EH (cell line): ENCODE measurements around the gene CXCL5.
A peak's percentile ranks its signal among the peaks of the same experiment; 100 is the strongest.
"Not testable (repeated sequence)": the region's sequence is repeated elsewhere in the genome, so short reads cannot be mapped to it uniquely, and the experiment has no call there.

ENCODE experiments used
- DNase-seq: peaks from one replicate; pipeline ENCODE4 v3.0.0-alpha.2; 2015; ENCODE audit warnings: low read depth

CXCL5 gene

DNA sequence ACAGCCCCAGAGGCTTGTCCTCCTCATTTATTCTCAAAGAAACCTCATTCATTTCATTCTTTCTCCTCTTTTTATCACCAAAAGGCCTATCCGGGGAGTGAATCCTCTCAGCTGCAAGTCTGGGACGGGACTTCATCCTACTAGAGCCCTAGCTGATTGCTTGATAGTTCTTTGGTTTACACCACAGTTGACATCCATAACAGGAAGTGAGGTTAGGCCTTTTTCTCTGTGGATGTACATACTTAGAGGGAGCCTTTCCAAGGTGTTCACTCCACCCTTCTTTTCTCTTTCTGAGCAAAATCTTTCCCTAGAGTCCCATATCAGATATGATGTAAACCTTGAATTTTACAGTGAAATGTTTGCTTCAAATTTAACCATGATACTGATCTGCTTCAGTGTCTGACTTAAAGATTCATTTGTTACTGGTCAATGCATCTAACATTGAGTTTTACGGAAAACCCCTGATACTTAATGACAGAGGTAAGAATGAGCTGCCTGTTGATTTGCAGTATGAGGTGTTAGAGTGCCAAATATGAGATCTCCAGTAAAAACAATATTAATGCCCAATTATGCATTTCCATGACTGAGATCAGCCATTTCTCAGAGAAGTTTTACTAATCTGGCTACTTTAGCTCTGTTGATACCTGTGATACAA is 16.8 kb upstream of the CXCL5 start:
- no peak for DNase-seq

DNA sequence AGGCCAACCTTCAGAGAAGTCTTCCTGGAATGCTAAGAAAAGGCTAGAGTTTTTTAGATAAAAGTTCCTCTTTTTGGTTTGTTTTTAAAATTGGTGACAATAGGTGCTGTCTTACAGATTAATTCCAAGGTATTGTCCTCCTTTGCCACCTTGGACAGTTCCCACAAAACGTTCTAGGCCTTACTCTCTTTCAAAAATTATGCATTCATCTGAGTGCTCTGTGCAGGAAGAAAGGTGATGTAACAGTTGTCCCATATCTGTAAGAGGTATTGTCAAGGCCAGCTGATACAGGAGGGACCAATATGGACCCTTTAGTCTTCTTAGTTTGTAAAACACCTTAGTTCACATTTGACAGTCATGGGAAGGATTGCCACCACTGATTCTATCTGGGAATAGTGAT is 15.9 kb upstream of the CXCL5 start:
- peak; percentile 14 for DNase-seq

DNA sequence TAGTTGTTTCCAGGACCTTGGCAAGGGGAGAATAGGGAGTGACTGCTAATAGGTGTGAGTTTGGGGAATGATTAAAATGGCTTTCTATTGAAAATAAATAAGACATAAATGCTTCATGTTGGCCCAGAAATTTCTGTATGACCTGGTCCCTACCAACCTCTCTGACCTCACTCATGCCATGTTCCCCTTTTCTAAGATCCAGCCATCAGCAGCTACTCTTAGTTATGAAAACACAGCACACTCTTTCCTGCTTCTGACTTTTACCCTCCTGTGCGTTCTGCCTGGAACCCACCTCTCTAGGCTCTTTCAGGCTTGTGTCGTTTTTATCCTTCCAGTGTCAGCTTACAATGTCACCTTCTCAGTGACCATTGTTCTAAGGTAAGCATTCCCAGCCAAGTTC is 14.8 kb upstream of the CXCL5 start:
- no peak for DNase-seq

DNA sequence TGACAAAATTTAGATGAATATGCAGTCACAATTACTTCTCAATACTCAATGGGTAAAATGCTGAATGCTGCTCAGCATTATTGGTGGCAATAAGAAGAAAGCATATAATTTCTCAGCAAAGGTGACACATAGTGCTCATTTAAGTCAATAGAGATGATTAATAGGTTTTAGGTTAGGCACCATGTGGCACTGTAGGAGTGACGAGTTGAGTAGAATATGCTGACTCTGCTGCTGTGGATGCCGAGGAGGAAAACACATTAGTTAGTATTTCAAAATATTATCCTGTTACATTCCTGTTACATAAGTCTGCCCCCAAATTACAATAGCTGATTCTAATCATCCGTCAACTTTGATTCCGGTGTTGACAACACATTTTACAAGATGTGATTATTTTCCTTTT is 13.7 kb upstream of the CXCL5 start:
- DNase-seq = no peak

DNA sequence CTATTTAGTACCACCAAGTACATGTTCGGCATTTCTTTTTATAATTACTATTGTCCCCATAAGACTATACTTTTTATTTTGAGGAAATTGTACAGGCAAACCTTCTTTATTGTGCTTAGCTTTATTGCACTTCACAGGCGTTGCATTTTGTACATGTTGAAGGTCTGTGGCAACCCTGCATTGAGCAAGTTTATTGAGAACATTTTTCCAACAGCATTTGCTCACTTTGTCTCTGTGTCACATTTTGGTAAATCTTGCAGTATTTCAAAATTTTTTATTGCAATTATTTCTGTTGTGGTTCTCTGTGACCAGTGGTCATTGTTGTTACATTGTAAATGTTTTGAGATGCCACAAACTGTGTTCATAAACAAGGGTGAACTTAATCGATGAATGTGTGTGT is 10.8 kb upstream of the CXCL5 start:
- DNase-seq = no peak

DNA sequence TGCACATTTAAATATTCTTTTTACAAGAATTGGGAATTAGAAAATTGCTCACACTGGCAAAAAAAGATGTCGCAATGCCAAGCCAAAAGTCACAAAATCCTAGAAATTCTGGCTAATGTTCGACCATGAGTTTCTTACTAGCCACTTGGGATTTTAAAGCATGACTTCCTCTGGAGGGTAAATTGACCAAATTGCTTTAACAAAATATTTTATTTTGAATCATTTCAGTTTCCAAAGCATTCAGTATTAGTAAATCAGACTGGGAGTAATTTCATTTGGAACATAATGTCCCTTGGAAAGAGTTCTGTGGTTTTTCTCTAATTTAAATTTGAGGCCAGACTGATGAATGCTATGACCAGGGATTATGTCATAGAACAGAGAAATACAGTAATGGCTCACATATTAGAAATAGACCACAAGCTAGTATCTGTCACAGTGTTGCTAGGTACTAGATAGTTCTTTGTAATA is 7.6 kb upstream of the CXCL5 start:
- peak; percentile 29 for DNase-seq

DNA sequence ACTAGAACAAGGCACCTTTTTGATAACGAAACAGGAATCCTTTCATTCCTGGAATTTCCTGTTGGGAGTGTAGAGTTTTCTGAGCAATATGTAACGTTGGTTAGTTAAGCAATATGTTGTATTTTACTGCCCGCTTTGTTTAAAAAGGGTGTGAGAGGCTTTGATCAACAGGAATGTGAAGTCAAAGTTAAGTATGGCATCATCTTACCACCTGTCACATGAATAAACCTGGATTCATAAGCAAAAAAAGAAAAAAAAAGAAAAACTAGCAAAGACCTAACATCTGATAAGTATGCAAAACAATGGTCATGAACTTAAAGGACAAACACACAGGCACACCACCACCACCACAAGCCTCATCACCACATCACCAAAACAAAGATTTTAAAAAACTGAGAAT is 7.1 kb upstream of the CXCL5 start:
- no peak for DNase-seq

DNA sequence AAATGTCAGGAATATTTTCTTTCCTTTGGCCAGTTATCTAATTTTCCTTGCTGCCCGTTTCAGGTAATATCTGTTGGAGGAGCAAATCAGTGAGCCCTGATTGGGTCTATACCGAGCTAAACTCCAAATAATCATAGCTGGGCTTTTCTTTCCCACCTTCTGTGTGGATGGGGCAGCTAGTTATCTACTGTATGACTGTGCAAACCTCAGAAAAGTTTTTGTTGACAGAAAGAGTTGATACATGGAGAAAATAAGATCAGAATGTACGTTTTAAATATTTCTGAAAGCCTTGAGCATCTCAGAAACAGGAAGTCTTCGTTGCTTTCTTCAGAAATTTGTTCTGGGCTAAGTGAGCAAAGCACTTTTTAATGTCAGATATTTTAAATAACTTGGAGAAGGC is 6.2 kb upstream of the CXCL5 start:
- DNase-seq = no peak

DNA sequence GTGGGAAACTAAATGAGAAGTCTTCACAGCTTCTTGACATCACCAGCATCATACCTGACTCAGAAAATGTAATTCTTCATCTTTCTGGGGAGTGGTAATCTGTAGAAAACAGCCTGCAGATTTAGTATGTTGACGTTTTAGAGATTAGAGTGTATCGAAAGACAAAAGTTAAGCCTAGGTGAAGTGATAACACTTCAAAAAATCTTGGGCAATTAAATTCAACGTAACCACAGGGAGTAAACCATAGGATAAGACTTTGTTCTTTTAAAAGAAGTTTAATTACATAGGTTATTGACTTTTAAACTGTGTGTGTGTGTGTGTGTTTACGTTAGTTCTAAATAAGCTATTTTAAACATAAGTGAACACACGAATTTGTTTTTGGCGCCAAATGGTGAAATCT is 1.8 kb upstream of the CXCL5 start:
- DNase-seq = no peak

DNA sequence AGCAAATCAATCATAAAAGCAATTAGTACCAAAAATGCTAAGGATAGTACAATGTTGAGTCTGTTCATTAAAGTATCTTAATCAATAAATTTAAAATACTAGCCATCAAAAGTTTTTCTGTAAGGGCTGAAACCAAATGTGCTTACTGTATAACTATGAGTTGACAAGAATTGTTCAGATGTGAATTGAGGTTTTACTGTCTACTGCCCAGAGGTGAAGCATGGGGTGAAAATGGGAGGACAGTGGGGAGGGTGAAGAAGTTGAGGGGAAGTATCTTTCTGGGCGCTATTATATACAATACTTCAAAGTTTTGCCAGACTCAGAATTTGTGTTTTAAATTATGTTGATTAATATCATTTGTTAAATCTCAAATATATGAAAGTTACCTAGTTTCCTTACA is 6.4 kb downstream of the CXCL5 start:
- DNase-seq = no peak

DNA sequence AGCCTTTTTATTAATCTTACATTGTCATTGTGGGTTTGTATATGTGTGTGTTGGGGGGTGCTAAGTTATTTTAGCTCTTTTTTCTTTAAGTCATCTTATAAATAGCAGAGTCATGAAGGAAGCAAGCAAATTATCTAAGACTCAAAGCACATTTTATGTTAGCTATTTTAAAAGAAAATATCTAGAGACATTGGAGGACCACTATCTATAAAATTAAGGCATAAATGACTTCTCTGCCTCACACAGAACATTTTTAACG is 6.8 kb downstream of the CXCL5 start:
- DNase-seq = no peak

DNA sequence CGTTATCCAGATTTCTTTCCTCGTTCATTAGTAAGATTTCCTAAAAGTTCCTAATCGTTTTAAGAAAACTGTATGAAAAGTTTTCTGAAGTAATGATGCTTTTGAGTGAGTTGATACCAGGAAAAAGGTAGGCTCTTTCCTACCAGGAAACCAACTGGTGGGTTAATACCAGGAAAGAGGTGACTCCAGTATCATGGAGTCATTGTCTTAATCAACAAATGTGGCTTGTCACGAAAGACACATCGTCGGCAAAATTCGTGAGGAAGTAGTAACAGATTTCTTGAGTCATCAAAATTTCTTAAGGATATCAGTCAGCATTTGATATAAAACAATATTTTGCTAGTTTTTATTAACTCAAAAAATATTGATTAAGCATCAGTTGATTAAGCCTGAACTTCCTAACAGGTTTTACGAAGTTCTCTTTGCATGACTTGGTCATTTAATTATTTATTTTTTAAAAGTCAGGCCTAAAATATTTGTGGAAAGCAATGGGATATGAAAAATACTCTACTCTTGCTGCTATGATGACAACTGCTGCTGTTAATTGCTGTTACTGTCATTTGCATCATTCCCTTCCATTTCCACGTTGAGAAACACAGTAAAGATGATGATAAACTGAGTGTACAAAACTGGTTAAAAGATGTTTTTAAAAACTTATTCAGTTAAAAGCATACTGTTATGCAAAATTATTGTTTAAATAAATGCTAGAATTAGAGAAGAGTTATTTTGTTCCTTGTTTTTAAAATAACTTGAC is 7.3 kb downstream of the CXCL5 start:
- no peak for DNase-seq

DNA sequence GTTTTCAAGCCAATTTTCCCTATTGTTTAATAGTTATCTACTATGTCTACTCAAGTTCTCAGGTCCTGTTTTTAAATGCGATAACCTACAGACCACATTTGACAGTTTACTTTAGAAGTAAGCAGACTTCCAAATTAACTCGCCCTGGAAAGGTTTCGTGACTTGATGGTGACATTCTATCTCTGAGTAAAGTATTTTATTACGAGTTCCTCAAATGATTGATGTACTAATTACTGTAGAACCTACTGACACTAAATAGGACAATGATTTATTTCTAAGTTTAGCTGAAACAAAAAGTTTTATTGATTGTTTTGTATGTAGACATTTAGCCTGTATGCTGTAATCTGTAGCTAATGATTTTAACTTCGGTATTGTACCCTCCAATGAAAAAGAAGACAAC is 8.5 kb downstream of the CXCL5 start:
- DNase-seq = no peak

DNA sequence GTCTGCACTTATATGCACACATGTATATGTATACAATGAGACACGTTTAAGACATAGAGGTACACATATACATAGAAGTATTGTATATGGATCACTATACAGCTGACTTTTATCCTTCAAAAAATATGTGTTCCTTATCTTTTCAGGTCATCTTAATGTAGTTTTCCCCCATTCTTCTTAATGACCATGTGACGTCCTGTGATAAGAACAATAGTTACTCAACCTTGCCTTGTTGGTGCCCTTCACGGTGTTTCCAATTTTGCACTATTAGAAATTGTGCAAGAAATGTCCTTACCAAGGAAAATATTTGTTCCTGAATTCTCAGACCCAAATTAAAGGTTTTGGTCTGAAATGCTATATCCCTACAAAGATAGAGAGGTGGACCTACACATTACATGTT is 9.4 kb downstream of the CXCL5 start:
- no peak for DNase-seq

DNA sequence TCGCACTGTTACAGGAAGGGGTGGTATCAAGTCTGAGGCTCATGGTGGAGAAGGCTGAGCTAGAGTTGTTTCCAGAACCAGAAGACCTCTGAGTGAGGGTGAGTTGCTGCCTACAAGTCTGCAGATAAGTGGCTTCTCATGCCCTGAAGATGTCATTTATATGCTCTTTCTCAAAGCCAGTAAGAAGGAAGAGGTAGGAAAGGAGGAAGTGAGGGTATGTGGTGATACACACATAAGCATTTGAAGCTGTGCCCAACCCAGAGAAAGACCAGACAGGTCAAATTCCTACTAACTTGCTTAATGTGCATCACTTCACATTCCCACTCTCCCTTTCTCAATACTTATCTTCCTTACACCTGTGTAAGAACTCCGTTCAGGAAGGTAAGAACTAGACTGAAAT is 10.4 kb downstream of the CXCL5 start, which contains the start of gene PPBP:
Gene PPBP, minus strand, starts transcription at position 130 of the 400 bp plus-strand sequence. Its CDS starts 87 bp downstream, at position 43.
- DNase-seq = no peak

DNA sequence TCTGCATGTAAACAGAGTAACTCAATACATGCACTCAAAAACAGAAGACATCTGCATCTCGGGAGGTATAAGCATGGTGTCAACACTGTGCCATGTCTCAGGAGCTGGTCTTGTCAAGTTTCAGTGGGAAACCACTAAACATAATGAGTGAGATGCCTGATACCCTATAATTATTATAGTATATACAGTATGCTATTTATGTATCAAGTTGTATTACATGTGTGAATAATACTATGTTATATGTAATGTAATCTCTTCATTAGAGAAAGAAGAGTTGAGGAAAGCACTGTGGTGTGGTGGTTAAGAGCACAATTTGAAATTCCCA is 13.0 kb downstream of the CXCL5 start:
- no peak for DNase-seq

DNA sequence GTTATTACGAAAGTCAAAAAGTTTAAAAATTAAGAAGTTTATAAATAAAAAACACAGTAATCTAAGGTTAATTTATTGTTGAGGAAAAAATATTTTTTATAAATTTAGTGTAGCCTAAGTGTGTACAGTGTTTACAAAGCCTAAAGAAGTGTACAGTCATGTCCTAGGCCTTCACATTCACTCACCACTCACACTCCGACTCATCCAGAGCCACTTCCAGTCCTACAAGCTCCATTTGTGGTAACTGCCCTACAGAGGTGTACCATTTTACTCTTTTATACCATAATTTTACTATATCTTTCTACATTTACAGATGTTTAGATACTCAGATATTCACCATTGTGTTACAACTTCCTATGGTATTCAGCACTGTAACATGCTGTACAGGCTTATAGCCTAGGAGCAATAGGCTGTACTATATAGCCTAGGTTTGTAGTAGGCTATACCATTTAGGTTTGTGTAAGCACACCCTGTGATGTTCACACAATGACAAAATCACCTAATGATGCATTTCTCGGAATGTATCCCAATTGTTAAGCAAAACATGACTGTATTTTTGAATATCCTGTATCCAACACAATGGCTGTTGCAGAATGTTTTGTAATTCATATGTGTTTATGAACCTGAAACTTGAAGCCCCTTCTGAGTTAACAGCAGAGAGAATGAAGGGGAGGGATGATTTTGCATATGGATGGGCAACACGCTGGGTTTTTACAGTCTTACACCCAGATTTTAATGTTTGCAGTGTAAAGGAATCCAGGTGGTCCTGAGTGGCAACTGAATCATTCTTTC is 13.5 kb downstream of the CXCL5 start:
- DNase-seq = peak; percentile 29

DNA sequence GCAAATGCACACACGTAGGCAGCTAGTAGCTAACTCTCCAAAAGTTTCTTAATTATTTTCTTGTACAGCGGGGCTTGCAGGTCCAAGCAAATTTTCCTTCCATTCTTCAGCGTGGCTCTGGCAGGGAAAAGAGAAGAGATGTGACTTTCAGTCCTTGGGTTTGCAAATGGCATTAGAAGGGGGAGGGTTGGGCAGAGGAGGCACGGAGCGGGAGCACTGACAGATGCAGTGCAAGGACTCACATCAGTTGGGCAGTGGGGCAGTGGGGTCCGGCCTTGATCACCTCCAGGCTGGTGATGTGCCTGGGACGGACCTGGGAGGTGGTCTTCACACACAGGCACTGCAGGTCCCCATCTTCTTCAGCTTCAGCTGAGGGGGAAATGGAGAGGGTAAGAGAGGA is 17.3 kb downstream of the CXCL5 start:
- not testable (repeated sequence) for DNase-seq

DNA sequence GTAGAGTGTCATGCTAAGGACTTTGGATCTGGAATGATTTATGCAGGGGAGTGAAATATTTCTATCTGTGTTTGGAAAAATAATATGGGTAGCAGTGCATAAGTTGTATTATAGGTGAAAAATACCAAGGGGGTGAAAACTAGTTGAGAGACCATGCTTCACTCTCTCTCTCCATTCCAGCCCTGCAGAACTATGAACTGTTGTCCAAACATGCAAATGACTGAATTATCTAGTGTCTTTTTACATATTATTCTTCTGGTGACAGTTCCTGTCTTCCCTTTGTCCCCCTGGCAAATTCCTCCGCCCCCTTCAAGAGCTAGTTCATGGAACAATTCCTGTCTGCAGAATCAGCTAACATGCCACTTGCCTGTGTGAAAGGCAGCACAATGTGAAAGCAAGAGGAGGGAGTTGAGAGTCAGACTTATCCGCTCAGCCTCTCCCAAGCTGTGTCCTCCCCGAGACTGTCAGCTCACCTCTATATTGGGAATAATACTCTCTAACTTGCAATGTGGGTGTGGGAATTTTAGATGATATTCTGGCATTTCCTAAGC is 19.0 kb downstream of the CXCL5 start:
- no peak for DNase-seq

DNA sequence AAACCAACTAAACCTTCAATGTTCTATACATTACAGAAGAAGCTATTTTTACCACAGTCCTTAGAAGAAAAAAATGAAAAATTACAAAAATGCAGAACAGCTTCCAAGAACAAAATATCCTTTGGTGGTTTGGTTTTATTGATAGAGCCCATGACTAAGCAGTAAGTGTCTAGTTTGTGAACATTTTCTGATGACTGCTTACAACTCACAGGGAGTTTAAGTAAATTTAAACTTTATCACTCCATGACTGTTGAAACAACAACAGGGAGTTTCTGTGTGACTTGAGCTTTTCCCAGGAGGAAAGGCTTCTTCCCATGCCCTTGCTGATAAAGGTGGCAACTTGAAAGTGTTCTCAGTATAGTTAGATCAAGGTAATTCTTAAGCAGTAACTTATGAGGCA is 19.6 kb downstream of the CXCL5 start:
- peak; percentile 91 for DNase-seq

DNA sequence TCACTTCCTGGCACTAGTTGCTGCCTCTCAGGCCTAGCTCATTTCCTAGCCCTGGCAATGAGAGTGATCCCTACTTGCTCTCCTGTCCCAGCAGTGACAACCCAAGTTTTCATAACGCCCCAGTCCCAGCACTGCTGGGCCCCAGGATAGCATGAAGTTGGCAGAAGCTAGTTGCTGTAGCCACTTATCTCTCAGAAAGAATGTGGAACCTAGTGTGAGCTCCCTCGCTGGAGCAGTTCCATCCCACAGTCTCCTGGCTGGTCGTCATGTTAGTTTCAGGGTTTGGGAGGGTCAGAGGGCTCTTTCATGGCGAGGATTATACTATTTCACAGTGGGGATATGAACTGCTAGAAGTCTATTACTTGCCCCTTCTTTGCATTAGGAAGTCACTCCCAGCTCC is 21.8 kb downstream of the CXCL5 start:
- peak; percentile 21 for DNase-seq

DNA sequence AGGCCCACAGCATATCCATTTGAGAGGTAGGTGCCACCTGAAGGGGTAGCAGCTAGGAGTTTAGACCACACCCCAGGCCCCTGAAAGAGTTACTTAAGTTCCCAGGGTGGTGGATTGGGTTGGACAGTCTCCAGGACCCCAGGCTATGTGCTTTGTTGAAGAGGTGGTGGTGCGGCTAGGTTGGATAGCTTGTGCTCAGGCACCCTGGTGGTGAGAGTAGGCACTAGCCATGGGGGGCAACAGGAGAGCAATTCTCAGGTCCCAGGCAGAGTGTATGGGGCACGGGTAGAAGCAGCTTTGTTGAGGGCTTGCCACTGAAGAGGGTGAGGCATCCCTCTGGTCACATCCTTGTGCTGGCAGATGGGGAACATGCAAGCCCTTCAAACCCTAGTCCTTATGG is 22.3 kb downstream of the CXCL5 start:
- no peak for DNase-seq

DNA sequence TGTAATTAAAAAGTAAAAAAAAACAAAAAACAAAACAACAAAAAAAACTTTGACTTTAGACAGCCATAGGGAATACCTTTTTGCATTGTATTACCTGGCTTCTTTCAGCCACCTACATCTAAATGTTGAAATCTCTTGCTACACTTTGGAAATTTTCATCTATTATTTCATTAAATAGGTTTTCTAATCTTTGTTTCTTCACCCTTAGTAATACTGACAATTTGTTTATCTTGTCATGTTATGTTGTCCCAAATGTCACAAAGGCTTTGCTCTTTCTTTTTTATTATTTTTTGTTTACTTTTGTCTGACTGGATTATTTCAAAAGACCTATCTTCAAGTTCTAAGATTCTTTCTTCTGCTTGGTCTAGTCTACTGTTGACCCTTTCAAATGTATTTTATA is 24.1 kb downstream of the CXCL5 start:
- no peak for DNase-seq
